Tibial nerve (tissue), 4 donors: Measurements from ENCODE around the gene FUT8. TPM values are rescaled to one million over a fixed set of nuclear protein-coding genes. Genes with fewer than 3 reads are reported as not detected.

Experiments used
- DNase-seq, 2 donors: peaks; one replicate each; pipeline ENCODE4 v3.0.0-alpha.2; 2019; ENCODE audit warnings: low spot score in 2 of 2
- H3K27ac ChIP-seq, 4 donors: fragments of 200-600 bp; sonication (generic) in 3 of 4; one replicate each; pipeline ENCODE4 v1.5.1; 2017 to 2019; ENCODE audit warnings: mild to moderate bottlenecking in 1 of 4
- H3K27me3 ChIP-seq, 2 donors: fragments of 200-600 bp; sonication (generic) in 1 of 2; one replicate each; pipeline versions ENCODE4 v1.5.1 to v1.6.0; 2017 to 2019
- H3K36me3 ChIP-seq, 3 donors: fragments of 200-600 bp; sonication (generic); one replicate each; pipeline ENCODE4 v1.5.1; 2018 to 2019
- H3K4me1 ChIP-seq, 4 donors: fragments of 200-600 bp; sonication (generic) in 3 of 4; one replicate each; pipeline ENCODE4 v1.5.1; 2017 to 2019
- H3K4me3 ChIP-seq, 4 donors: fragments of 200-600 bp; sonication (generic) in 3 of 4; one replicate each; pipeline ENCODE4 v1.5.1; 2017 to 2019; ENCODE audit warnings: mild to moderate bottlenecking in 1 of 4, moderate library complexity in 1 of 4
- H3K9me3 ChIP-seq, 4 donors: fragments of 200-600 bp; sonication (generic) in 3 of 4; one replicate each; pipeline ENCODE4 v1.5.1; 2017 to 2019
- EP300 ChIP-seq, 2 donors: sonication (generic); formaldehyde crosslinking; IDR thresholded peaks; one replicate each; pipeline ENCODE4 v1.6.1; 2017; ENCODE audit warnings: antibody characterized with exemption in 2 of 2, mild to moderate bottlenecking in 1 of 2
- POLR2A ChIP-seq, 2 donors: fragments of 450-650 bp; IDR thresholded peaks; one replicate each; pipeline ENCODE4 v1.6.1; 2017; ENCODE audit warnings: antibody characterized with exemption in 2 of 2, mild to moderate bottlenecking in 2 of 2, moderate library complexity in 2 of 2
- WGBS, 2 donors: methylation state at CpG; one replicate each; pipeline ENCODE4 v1.1.5; 2018; 5-methylcytosine and 5-hydroxymethylcytosine counted together
- total RNA-seq, 4 donors: library from RNA; depleted of rRNA; stranded (reverse); fragments of >200 nt; gene quantifications; one replicate each; pipeline ENCODE4 v1.1.0, GENCODE V29; 2016
- TF ChIP-seq, protein P1 (sequence below), 5 experiments: fragments of 200-600 bp in 3 of 5; fragments of 450-650 bp in 2 of 5; sonication (generic) in 3 of 5; IDR thresholded peaks; one replicate each; pipeline ENCODE4 v1.5.1; 2016 to 2019; ENCODE audit warnings: antibody characterized with exemption in 5 of 5, mild to moderate bottlenecking in 3 of 5, moderate library complexity in 2 of 5

The FUT8 gene
- total RNA-seq, 4 donors from 2014 or later, result 69.6 to 114 (median 91.2) TPM

DNA sequence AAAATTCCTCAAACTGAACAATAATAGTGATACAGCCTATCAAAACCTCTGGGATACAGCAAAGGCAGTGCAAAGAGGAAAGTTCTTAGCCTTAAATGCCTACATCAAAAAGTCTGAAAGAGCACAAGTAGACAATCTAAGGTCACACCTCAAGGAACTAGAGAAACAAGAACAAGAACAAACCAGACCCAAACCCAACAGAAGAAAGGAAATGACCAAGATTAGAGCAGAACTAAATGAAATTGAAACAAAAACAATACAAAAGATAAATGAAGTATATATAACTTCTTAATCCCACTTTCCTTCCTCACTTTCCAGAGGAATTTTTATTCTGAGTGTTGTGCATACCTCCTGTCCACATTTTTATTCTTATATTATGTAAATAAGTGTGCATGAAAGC lies 192.0 kb downstream of the FUT8 start:
- no peak for DNase-seq
- H3K27ac ChIP-seq, result no peak overlapping the region
- no peaks in the 10 kb centered on the region for H3K9me3 ChIP-seq

DNA sequence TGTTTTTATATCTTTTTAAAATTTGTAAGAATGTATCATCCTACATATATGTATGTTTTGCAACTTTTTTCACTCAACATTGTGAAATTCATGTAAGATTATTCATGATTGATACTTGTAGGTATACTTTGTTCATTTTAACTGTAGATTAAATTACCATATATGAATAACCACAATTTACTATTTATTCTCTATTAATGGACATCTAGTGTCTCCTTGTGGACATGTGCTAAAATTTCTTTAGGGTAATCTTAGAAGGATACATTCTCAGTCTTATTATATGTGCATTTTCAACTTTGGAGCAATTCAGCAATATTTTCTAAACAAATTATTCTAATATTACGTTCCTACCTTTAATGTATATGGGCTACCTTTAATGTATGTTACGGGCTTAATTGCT lies 192.4 kb downstream of the FUT8 start:
- WGBS, 2 donors, result 49 to 75% methylated on average over 2 of the region's 2 CpGs
- Histone ChIP-seq H3K9me3 (no peaks in the 10 kb centered on the region), H3K36me3 (no peaks in the 10 kb centered on the region), H3K4me1 (peaks cover 0 to 6% (median 2%) of the 10 kb centered on the region in 4 donors), H3K27me3 (no peaks in the 10 kb centered on the region), H3K4me3 (no peak overlapping the region), H3K27ac (no peak overlapping the region)
- no peak for DNase-seq
- TF ChIP-seq, protein P1, sequence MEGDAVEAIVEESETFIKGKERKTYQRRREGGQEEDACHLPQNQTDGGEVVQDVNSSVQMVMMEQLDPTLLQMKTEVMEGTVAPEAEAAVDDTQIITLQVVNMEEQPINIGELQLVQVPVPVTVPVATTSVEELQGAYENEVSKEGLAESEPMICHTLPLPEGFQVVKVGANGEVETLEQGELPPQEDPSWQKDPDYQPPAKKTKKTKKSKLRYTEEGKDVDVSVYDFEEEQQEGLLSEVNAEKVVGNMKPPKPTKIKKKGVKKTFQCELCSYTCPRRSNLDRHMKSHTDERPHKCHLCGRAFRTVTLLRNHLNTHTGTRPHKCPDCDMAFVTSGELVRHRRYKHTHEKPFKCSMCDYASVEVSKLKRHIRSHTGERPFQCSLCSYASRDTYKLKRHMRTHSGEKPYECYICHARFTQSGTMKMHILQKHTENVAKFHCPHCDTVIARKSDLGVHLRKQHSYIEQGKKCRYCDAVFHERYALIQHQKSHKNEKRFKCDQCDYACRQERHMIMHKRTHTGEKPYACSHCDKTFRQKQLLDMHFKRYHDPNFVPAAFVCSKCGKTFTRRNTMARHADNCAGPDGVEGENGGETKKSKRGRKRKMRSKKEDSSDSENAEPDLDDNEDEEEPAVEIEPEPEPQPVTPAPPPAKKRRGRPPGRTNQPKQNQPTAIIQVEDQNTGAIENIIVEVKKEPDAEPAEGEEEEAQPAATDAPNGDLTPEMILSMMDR (IDR thresholded peaks at IDR 0.05), result no peak
- TF ChIP-seq POLR2A (IDR thresholded peaks at IDR 0.05) (no peak), EP300 (IDR thresholded peaks at IDR 0.05) (no peak)

More for the DNA sequence above, 192.0 kb downstream of the FUT8 start:
- Histone ChIP-seq H3K4me3 (no peak overlapping the region), H3K27me3 (no peaks in the 10 kb centered on the region), H3K36me3 (no peaks in the 10 kb centered on the region), H3K4me1 (peaks cover 0 to 7% (median 2%) of the 10 kb centered on the region in 4 donors)
- TF ChIP-seq POLR2A (IDR thresholded peaks at IDR 0.05) (no peak), EP300 (IDR thresholded peaks at IDR 0.05) (no peak)

DNA sequence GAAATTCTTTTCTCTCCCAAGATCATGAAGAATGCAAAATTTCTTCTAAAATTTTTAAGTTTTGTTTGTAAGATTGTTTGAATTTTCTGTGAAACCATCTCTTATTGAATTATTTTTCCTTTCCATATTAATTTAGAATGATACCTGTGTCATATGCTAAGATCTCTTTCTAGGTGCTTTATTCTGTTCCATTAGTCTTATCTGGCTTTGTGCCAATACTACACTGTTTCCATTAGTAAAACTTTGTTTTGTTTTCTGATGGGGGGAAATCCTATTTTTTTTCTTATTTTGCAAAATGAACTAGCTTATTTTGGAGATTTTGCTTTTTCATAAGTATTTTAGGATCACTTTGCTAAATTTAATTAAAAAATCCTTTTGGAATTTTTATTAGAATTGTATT lies 193.9 kb downstream of the FUT8 start:
- Histone ChIP-seq H3K27ac (no peak overlapping the region), H3K27me3 (no peaks in the 10 kb centered on the region), H3K36me3 (no peaks in the 10 kb centered on the region), H3K9me3 (no peaks in the 10 kb centered on the region), H3K4me1 (no peaks in the 10 kb centered on the region), H3K4me3 (no peak overlapping the region)
- no peak for DNase-seq
- TF ChIP-seq, protein P1 (IDR thresholded peaks at IDR 0.05), result no peak
- no peak for TF ChIP-seq EP300 (IDR thresholded peaks at IDR 0.05)
- TF ChIP-seq POLR2A (IDR thresholded peaks at IDR 0.05), result no peak

DNA sequence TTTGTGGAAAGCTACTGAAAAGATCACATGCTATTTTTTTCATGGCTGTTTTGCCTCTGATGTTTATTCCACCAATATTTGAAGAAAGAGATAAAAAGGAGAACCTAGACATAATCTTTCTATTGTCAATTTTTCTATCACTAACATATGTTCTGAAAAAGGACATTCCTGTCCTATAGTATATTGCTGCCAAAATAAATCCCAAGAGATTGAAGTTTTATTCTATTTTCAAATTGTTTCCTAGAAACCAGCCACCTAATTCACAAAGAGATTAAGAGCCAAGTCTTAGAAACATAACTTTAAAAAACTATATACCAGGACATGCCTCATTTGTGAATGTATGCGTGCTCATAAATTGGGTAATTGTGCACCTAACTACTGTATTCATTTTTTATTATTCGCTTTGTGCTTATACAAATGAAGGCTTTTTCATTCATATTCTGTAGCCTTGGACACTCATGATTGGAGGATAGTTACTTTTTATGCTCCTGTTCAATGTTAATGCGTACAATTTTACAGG lies 200.7 kb downstream of the FUT8 start:
- no peaks in the 10 kb centered on the region for H3K27me3 ChIP-seq
- no peak overlapping the region for H3K27ac ChIP-seq
- TF ChIP-seq POLR2A (IDR thresholded peaks at IDR 0.05) (no peak), EP300 (IDR thresholded peaks at IDR 0.05) (no peak)
- TF ChIP-seq, protein P1 (IDR thresholded peaks at IDR 0.05), result no peak
- no peak overlapping the region for H3K4me3 ChIP-seq
- no peaks in the 10 kb centered on the region for H3K4me1 ChIP-seq
- H3K36me3 ChIP-seq, result peaks cover 0 to 7% (median 0%) of the 10 kb centered on the region in 3 donors
- no peaks in the 10 kb centered on the region for H3K9me3 ChIP-seq
- DNase-seq, result no peak
- whole genome bisulfite sequencing, 2 donors, result 90 to 94% methylated on average over 3 of the region's 3 CpGs

DNA sequence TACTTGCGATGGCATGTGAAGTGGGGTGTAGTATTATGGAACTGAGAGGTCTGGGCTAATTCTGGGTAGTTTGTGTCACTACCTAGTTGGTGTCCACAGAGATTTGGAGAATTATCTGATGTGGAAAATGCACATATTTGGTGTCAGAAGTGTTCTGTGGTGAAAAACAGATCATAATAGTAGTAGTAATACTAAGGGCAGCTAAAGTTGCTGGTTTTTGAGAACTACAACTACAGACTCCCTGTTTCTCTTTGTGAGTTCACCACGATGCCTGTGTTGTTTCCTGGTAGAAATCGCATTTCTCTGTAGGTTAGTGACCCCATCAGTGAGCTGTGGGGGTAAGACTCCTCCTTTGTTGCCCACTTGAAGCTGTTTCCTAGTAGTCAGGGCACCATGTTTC lies 206.5 kb downstream of the FUT8 start:
- Histone ChIP-seq H3K27me3 (no peaks in the 10 kb centered on the region), H3K9me3 (no peaks in the 10 kb centered on the region), H3K27ac (no peak overlapping the region), H3K4me1 (no peaks in the 10 kb centered on the region), H3K36me3 (peaks cover 0 to 11% (median 0%) of the 10 kb centered on the region in 3 donors), H3K4me3 (no peak overlapping the region)
- 87 to 90% methylated on average over 3 of the region's 3 CpGs for WGBS, 2 donors
- no peak for DNase-seq
- TF ChIP-seq, protein P1 (IDR thresholded peaks at IDR 0.05), result no peak
- TF ChIP-seq EP300 (IDR thresholded peaks at IDR 0.05) (no peak), POLR2A (IDR thresholded peaks at IDR 0.05) (no peak)

DNA sequence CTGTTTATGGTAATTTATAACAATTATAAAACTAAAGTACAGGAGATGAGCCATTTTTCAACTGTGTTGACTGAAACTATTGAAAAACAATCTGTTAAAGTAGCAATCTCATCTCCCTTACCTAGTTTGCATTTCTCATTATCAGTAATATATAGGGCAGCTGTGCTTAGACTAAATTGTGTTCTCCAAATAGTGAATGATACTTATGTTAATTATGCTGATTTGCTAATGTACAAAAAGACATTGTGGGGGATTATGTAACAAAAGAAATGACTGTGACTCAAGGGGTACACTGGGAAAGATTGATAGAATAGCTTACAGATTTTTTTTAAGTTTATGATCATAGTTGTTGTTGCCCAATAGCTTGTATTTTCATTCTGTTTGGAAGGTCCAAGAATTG lies 207.7 kb downstream of the FUT8 start:
- no peak for DNase-seq

More for the DNA sequence above, 207.7 kb downstream of the FUT8 start:
- Histone ChIP-seq H3K9me3 (no peaks in the 10 kb centered on the region), H3K27me3 (no peaks in the 10 kb centered on the region), H3K4me3 (no peak overlapping the region), H3K27ac (no peak overlapping the region), H3K4me1 (no peaks in the 10 kb centered on the region), H3K36me3 (peaks cover 0 to 11% (median 0%) of the 10 kb centered on the region in 3 donors)
- TF ChIP-seq EP300 (IDR thresholded peaks at IDR 0.05), result no peak
- no peak for TF ChIP-seq POLR2A (IDR thresholded peaks at IDR 0.05)
- TF ChIP-seq, protein P1 (IDR thresholded peaks at IDR 0.05), result no peak
